Iris pigment epithelial cell (primary cell): ENCODE data around the gene KCNQ1.

Experiments used
- DNase-seq: peaks from one replicate; pipeline ENCODE4 v3.0.0-alpha.2; 2011; ENCODE audit warnings: low read depth

The KCNQ1 gene

GRCh38 chr11:2862395-2863275 lies 417.8 kb downstream of the KCNQ1 start:
- no peak for DNase-seq

- DNase-seq, result no peak
These were observed 418.4 kb downstream of the KCNQ1 start for GRCh38 chr11:2863276-2863618.

- no peak for DNase-seq
These were observed 420.1 kb downstream of the KCNQ1 start for GRCh38 chr11:2864901-2865300.

- no peak for DNase-seq
These were observed 421.2 kb downstream of the KCNQ1 start for GRCh38 chr11:2865922-2866577.

- no peak for DNase-seq
These were observed 422.3 kb downstream of the KCNQ1 start for GRCh38 chr11:2867142-2867541.

- DNase-seq, result peak; percentile 13
These were observed 423.1 kb downstream of the KCNQ1 start for GRCh38 chr11:2867722-2868505.

GRCh38 chr11:2868506-2869133 lies 423.8 kb downstream of the KCNQ1 start:
- no peak for DNase-seq

GRCh38 chr11:2869134-2869526 lies 424.3 kb downstream of the KCNQ1 start:
- no peak for DNase-seq

GRCh38 chr11:2869561-2870427 lies 425.0 kb downstream of the KCNQ1 start:
- no peak for DNase-seq

- DNase-seq, result no peak
These were observed 425.7 kb downstream of the KCNQ1 start for GRCh38 chr11:2870460-2870859.

GRCh38 chr11:2870969-2871680 lies 426.3 kb downstream of the KCNQ1 start:
- DNase-seq, result no peak

- DNase-seq, result no peak
These were observed 430.2 kb downstream of the KCNQ1 start for GRCh38 chr11:2874963-2875362.

GRCh38 chr11:2877474-2877873 lies 432.7 kb downstream of the KCNQ1 start:
- DNase-seq, result no peak

GRCh38 chr11:2878782-2879181 lies 434.0 kb downstream of the KCNQ1 start:
- no peak for DNase-seq

- DNase-seq, result no peak
These were observed 435.8 kb downstream of the KCNQ1 start for GRCh38 chr11:2880646-2881045.

GRCh38 chr11:2881076-2881980 lies 436.5 kb downstream of the KCNQ1 start:
- no peak for DNase-seq

GRCh38 chr11:2881981-2882375 lies 437.2 kb downstream of the KCNQ1 start:
- no peak for DNase-seq

GRCh38 chr11:2882396-2883110 lies 437.7 kb downstream of the KCNQ1 start:
- DNase-seq, result no peak

GRCh38 chr11:2883640-2883978 lies 438.8 kb downstream of the KCNQ1 start:
- peak; percentile 18 for DNase-seq
